22Rv1 (cell line): ENCODE data around the gene USP54.

Experiments used
- ZFX ChIP-seq: fragments of 450-650 bp; IDR thresholded peaks from 2 replicates; pipeline ENCODE4 v1.6.1; 2017; ENCODE audit warnings: antibody characterized with exemption, borderline replicate concordance
- TF ChIP-seq, protein P1 (sequence below): fragments of 450-650 bp; IDR thresholded peaks from 2 replicates; pipeline ENCODE4 v1.5.1; 2017; ENCODE audit warnings: mild to moderate bottlenecking

- TF ChIP-seq, protein P1, sequence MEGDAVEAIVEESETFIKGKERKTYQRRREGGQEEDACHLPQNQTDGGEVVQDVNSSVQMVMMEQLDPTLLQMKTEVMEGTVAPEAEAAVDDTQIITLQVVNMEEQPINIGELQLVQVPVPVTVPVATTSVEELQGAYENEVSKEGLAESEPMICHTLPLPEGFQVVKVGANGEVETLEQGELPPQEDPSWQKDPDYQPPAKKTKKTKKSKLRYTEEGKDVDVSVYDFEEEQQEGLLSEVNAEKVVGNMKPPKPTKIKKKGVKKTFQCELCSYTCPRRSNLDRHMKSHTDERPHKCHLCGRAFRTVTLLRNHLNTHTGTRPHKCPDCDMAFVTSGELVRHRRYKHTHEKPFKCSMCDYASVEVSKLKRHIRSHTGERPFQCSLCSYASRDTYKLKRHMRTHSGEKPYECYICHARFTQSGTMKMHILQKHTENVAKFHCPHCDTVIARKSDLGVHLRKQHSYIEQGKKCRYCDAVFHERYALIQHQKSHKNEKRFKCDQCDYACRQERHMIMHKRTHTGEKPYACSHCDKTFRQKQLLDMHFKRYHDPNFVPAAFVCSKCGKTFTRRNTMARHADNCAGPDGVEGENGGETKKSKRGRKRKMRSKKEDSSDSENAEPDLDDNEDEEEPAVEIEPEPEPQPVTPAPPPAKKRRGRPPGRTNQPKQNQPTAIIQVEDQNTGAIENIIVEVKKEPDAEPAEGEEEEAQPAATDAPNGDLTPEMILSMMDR: no peak
- TF ChIP-seq ZFX: no peak
Observed at GRCh38 chr10:73519336-73519735, 71.8 kb downstream of the USP54 start.
